Fibroblast of skin of back (primary cell): ENCODE data around the gene NGEF.
"Not testable (repeated sequence)": the region's sequence is repeated elsewhere in the genome, so short reads cannot be mapped to it uniquely, and the experiment has no call there.

ENCODE experiments used
- DNase-seq: peaks from one replicate; pipeline ENCODE4 v3.0.0-alpha.2; 2013

The NGEF gene

DNA sequence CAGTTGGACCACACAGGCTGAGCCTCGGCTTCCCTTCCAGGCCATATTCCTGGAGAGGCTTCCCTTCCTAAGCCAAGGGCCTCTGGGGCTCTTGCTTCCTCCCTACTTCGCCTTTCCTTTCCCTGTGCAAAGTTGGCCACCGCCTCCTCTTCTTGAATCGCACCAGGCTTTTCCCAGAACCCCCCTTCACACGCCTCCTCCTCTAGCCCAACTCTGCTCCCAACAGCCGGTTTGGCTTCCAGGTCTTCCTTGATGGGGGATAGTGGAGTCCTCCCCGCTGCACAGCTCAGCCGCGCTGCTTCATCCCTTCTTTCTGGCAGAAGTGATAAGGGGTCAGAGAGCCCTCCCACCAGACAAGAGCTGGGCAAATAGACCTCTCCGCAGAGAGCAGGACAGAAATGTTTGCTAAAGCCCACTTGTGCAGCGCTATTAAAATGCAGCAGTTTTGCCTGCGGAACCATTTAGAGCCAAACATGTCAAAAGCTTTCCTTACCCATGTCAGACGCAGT is 86.6 kb downstream of the NGEF start:
- DNase-seq = no peak

- DNase-seq = no peak
Measured at GRCh38 chr2:232925821-232926156, 87.3 kb downstream of the NGEF start.

DNA sequence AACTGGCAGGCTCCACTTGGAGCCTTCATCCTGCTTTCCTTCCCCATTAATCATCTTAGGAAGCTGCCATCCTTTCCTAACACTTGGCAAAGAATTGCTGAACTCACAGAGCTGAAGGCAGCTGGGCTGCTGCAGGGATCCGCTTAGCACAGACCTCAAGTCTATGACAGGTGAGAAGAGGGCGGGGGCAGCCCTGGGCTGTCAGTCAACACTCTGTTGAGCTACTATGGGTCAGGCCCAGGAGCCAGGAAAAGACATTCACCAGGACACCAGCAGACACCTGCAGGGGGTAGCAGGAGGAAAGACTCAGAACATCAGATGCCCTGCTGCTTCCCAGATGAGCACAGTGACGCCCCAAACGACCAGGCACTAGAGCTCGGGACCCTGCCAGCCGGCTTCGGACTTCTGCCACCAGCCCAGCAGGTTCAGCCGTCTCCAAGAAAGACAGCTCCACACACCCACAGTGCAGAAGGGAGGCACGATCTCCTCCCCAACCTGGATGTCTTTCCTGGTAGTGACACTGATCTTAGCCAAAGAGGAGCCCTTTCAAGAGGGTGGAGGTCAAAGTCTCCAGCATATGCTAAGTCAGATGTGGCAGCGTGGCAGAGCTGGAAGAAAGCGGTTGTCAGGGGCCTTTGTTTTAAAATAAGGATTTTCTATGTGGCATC is 87.8 kb downstream of the NGEF start:
- no peak for DNase-seq

GRCh38 chr2:232924433-232924832 is 88.6 kb downstream of the NGEF start:
- DNase-seq = no peak

DNA sequence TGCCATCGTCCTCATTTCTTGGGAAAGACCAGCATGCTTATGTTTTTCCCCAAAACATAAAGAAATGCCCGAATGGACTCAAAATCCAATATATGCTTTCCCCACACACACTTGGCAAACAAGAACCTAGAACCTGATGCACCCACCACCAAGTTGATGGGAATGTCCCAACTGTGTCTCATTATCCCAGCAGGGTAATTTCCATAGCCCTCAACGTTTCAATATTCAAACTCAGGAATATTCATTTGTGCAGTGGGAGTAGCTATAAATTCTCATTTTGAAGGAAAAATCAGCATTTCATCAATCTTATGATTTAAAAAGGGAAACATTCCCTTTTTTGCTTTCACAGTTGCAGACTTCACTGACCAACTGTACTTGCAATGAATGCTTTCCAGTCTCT is 92.3 kb downstream of the NGEF start:
- no peak for DNase-seq

DNA sequence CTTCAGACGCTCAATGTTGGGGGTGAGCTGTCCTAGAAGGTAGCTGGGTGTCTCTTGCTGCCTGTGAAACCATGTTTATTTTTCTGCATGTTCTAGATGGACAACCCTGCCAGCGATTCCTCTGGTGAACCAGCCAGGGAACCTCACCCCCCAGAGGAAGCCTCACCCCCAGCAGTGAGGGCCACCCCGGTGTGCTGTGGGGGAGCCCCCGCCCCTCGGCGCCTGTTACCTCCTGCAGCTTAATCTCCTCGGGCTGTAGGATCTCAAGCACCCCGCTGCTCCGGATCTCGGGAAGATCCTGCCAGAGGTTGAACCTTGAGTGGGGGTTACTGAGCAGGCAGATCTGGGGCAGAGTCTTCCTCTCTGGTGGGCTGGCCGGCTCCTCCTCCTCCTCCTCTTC is 93.0 kb downstream of the NGEF start:
- no peak for DNase-seq

GRCh38 chr2:232919141-232919540 is 93.9 kb downstream of the NGEF start:
- DNase-seq = no peak

- no peak for DNase-seq
Measured at GRCh38 chr2:232913903-232914302, 99.2 kb downstream of the NGEF start.

- no peak for DNase-seq
Measured at GRCh38 chr2:232911712-232912277, 101.3 kb downstream of the NGEF start.

DNA sequence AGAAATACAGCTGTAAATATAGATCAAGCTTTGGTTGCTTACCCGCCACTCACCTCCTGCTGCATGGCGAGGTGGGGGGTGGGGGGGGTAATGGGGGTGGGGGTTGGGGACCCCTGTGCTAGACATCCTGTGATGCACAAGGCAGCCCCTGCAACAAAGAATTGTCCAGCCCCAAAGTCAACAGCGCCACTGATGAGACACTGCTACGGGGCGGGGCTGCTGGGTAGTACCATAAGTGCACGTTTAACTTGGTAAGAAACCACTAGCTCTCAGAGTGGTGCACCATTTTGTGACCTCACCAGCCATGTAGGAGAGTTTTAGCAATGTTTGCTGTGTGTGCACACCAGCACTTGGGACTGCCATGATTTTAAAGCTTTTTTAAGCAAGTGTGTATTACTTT is 102.7 kb downstream of the NGEF start:
- DNase-seq = no peak

GRCh38 chr2:232908695-232909094 is 104.4 kb downstream of the NGEF start:
- DNase-seq = no peak

DNA sequence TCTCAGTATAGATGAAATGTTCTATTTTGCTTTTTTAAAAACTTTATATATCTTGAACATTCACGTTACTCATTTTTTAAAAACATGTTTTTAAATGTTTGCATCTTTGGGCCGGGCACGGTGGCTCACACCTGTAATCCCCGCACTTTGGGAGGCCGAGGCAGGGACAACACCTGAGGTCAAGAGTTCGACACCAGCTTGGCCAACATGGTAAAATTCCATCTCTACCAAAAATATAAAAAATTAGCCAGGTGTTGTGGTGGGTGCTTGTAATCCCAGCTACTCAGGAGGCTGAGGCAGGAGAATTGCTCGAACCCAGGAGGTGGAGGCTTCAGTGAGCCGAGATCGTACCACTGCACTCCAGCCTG is 105.4 kb downstream of the NGEF start:
- not testable (repeated sequence) for DNase-seq

DNA sequence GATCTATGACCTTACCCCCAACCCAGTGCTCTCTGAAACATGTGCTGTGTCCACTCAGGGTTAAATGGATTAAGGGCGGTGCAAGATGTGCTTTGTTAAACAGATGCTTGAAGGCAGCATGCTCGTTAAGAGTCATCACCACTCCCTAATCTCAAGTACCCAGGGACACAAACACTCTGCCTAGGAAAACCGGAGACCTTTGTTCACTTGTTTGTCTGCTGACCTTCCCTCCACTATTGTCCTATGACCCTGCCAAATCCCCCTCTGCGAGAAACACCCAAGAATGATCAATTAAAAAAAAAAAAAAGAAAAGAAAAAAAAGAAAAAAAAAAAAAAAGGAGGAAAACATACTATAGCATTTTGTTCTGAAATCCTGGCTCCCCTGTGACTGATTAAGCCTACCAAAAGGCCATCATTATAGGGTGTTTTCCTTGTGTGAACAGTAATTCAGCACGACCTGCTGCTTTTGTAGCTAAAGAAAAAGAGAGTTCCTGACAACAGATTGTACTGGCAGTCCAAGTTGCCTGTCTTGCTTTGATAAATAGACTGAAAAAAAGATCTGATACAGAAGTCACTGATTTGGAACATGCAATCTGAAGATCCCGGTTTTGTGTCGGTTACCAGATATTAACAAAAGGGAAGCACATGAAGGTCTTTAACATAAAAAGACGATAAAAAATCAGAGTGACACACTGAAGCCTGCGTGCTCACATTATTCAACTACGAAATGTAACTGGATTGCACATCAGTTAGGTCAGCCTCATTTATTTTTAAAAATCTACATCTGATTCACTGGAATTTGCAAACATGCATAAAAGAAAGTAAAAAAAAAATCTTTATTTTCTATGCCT is 106.0 kb downstream of the NGEF start:
- not testable (repeated sequence) for DNase-seq

DNA sequence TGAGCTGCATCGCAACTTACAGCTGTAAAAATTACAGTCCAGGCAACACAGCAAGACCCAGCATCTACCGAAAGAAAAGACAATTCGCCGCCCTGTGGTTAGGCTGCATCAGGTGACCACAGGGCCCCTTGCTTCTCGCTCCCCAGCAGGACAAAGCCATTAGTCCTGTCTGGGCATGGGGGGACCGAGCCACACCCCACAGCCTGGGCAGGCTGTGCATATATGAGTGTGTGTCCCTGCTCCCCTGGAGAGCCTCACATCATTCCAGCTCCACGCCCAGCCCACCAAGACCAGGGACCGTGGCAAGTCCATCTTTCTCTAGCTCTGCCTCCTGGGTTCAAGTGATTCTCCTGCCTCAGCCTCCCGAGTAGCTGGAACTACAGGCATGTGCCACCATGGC is 109.1 kb downstream of the NGEF start:
- DNase-seq = no peak

DNA sequence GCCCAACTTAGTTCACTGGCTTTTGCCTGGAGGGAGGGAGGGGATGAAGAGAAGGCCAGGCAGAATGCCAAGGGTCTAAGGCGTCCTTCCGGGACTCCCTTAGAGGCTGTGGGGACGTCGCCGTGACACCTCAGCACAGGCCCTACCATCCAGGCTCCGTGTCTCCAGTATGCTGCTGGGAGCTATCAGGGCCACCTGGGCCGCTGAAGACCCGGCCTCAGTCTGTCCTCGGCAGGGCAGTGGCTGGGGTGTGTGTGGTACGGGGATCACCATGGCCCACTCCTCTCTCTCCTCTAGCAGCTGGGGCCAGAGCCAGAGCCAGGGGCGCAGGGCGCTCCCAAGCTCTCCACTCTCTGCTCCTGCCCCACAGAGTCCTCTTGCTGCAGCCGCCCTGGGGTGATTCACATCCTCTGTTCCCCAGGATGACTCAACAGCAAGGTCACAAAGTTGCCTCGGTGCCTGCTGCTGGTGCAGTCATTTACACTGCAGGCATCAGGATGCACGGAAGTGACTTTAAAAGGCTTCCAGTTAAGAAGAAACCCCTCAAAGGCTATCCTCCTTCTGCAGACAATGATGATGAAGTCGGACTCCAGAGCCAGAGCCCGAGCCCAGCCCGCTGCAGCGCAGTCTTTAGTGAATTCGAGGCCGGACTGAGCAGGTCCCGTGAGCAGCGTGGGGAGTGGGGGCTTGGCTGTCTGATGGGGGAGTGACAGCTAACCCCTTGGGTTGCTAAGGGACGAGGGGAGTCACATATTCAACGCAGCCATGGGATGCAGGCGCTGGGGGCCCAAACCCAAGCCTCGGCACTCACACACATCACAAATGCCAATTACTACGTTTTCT is 111.1 kb downstream of the NGEF start:
- peak; percentile 93 for DNase-seq

DNA sequence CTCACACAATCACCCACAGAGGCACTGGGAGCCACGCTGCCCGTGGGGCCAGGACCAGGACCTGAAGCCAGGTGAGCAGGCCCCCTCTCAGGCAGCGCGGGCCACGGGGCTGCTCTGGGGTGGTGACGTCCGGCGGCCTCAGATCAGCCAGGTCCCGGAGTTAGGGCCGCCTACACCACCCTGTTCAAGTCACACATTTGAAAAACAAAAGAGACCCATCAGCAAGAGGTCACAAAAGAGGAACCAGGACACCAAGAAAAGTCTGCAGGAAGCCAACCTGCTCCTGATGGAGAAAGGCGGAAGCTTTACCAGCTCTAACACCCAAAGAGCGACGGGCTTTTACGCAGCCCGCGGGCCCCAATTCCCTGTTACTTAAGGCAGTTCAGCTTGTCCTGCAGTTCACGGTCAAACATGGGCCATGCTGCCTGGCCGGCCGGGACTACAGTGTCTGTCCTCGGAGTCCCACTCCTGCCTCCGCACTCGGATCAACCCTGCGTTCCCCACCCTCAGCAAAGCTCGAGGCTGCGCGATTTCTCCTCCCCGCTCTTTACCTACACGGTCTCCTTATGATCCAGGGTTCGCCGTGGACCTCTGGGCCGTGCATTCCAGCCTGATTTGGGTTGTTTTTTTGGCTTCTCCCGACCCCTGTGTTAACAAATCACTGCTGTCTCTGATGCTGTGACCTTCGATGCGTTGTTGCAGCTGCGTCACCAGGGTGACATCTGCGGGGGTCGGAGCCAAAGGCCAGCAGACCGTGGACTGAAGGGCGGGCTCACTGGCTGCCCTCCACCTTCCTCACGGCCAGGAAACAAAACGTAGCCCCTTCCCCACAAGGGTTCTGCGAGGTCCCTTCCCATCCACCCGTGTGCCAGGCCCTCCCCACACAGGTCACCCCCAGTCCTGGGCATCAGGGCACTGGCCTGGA is 112.0 kb downstream of the NGEF start:
- DNase-seq = no peak

DNA sequence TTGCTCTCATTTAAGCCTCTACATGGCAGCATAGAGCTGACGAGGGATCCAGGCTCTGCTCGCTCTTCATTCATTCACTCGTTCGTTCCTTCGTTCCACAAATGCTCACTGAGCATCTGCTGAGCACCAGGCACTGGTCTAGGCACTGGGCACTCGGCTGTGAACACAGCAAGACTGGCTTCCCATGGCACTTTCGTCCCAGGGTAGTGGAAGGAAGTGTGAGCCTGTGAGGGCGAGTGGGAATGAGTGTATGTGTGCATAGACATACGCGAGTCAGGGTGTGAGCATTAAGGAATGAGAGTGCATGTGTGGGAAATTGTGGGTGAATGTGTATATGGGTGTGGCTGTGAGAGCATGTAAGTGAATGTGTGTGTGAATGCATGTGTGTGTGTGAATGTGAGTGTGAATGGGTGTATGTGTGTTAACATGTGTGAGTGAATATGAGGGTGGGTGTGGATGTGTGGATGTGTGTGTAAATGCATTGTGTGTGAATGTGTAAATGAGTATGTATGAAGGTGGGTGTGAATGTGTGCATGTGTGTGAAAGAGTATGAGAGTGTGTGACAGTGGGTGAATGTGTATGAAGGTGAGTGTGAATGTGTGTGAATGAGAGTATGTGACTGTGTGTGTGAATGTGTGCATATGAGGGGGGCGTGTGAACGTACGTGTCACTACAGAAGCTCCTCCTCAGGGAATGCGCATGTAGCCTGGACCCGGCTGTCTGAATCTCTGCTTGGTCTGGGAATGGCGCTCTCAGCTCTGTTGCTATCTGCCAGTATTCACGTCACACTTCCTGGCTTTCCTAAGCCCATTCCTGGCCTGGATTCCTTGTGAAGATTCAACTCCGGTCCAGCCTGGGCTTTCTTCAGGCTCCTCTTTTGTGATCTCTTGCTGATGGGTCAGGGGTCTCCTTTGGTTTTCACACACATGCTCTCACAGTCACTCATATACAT is 114.2 kb downstream of the NGEF start:
- peak; percentile 50 for DNase-seq

GRCh38 chr2:232897598-232898408 is 115.3 kb downstream of the NGEF start:
- no peak for DNase-seq

- DNase-seq = no peak
Measured at GRCh38 chr2:232896720-232897597, 116.1 kb downstream of the NGEF start.
